Brain microvascular endothelial cell (primary cell): Measurements from ENCODE around the gene ASB10.

Source experiments
- DNase-seq: peaks from one replicate; pipeline ENCODE4 v3.0.0-alpha.2; 2020
- H3K27ac ChIP-seq: fragments of 250-450 bp; sonication (Bioruptor Pico); 2 replicates; pipeline ENCODE4 v1.5.1; 2020; ENCODE audit warnings: mild to moderate bottlenecking, moderate library complexity
- H3K27me3 ChIP-seq: fragments of 250-450 bp; sonication (Bioruptor Pico); replicated peaks from 2 replicates; pipeline ENCODE4 v1.5.1; 2020; ENCODE audit warnings: mild to moderate bottlenecking
- H3K36me3 ChIP-seq: fragments of 250-450 bp; sonication (Bioruptor Pico); replicated peaks from 2 replicates; pipeline ENCODE4 v1.5.1; 2020; ENCODE audit warnings: mild to moderate bottlenecking
- H3K4me3 ChIP-seq: 2 replicates; pipeline ENCODE4 v1.5.1; 2011; ENCODE audit warnings: low read depth, mild to moderate bottlenecking, control low read depth, low read length, moderate library complexity
- CTCF ChIP-seq: IDR thresholded peaks from 2 replicates; pipeline ENCODE4 v1.5.1; 2011; ENCODE audit warnings: low read depth, mild to moderate bottlenecking, moderate library complexity, low read length, control low read depth, inconsistent platforms; ENCODE audit errors: missing control alignments
- in situ Hi-C: cut with HindIII; loops from 2 replicates; pipeline ENCODE4 v1.10.0; 2017; ENCODE audit warnings: low sequenced_read_pairs, low pct_ligation_motif_present

ASB10 gene

GRCh38 chr7:151135866-151136843, 50.9 kb downstream of the ASB10 start:
- Histone ChIP-seq H3K27me3 (no peaks in the 10 kb centered on the region), H3K27ac (no peak overlapping the region), H3K36me3 (peaks cover 30% of the 10 kb centered on the region), H3K4me3 (no peak overlapping the region)
- in situ Hi-C loops, result no loop called here
- DNase-seq, result no peak
- TF ChIP-seq CTCF, result no peak

GRCh38 chr7:151135525-151135845, 51.6 kb downstream of the ASB10 start:
- Histone ChIP-seq H3K27ac (no peak overlapping the region), H3K36me3 (peaks cover 34% of the 10 kb centered on the region), H3K4me3 (no peak overlapping the region), H3K27me3 (no peaks in the 10 kb centered on the region)
- in situ Hi-C loops, result no loop called here
- TF ChIP-seq CTCF, result no peak
- DNase-seq, result no peak

GRCh38 chr7:151134743-151135524, 52.1 kb downstream of the ASB10 start:
- peaks cover 34% of the 10 kb centered on the region for H3K36me3 ChIP-seq

GRCh38 chr7:151133986-151134742, 52.9 kb downstream of the ASB10 start:
- Histone ChIP-seq H3K36me3 (peaks cover 40% of the 10 kb centered on the region), H3K27me3 (no peaks in the 10 kb centered on the region), H3K27ac (no peak overlapping the region), H3K4me3 (no peak overlapping the region)
- no peak for TF ChIP-seq CTCF
- in situ Hi-C loops, result no loop called here
- DNase-seq, result no peak

More at GRCh38 chr7:151134743-151135524, 52.1 kb downstream of the ASB10 start:
- Histone ChIP-seq H3K4me3 (no peak overlapping the region), H3K27me3 (no peaks in the 10 kb centered on the region), H3K27ac (no peak overlapping the region)
- DNase-seq, result no peak
- in situ Hi-C loops, result no loop called here
- TF ChIP-seq CTCF, result no peak

- no peaks in the 10 kb centered on the region for H3K27me3 ChIP-seq
- no peak for DNase-seq
- no peak overlapping the region for H3K4me3 ChIP-seq
- in situ Hi-C loops, result no loop called here
- TF ChIP-seq CTCF, result no peak
- peaks cover 45% of the 10 kb centered on the region for H3K36me3 ChIP-seq
- no peak overlapping the region for H3K27ac ChIP-seq
Observed at GRCh38 chr7:151133266-151133985, 53.6 kb downstream of the ASB10 start.
